GM12878 (cell line): Measurements from ENCODE around the gene ANKRD16.

Experiments used
- ESRRA ChIP-seq: IDR thresholded peaks from 2 replicates; pipeline ENCODE4 v1.6.1; 2012; ENCODE audit warnings: mild to moderate bottlenecking, low read length, improper control_type of control experiment
- JUND ChIP-seq: IDR thresholded peaks from 2 replicates; pipeline ENCODE4 v1.6.1; 2012; ENCODE audit warnings: low read depth, mild to moderate bottlenecking, low read length, improper control_type of control experiment, moderate library complexity
- PML ChIP-seq: IDR thresholded peaks from 2 replicates; pipeline ENCODE4 v1.6.1; 2012; ENCODE audit warnings: low read length, inconsistent platforms
- RB1 ChIP-seq: fragments of 450-650 bp; formaldehyde crosslinking; IDR thresholded peaks from 2 replicates; pipeline ENCODE4 v1.6.1; 2017; ENCODE audit warnings: mild to moderate bottlenecking, borderline replicate concordance
- TAF1 ChIP-seq: IDR thresholded peaks from 2 replicates; pipeline ENCODE4 v1.6.1; 2011; ENCODE audit warnings: mild to moderate bottlenecking, low read depth, low read length, borderline replicate concordance
- TF ChIP-seq, protein P1 (sequence below), 3 experiments: IDR thresholded peaks in 2 of 3; conservative IDR thresholded peaks in 1 of 3; 2 replicates each; pipeline ENCODE4 v1.5.1; 2011; ENCODE audit warnings: low read depth in 3 of 3, low read length in 3 of 3, mild to moderate bottlenecking in 3 of 3, control low read depth in 2 of 3, moderate library complexity in 2 of 3, inconsistent platforms in 1 of 3, mixed read lengths in 1 of 3; ENCODE audit not compliant: control insufficient read depth in 2 of 3, insufficient read depth in 1 of 3; ENCODE audit errors: extremely low read depth in 1 of 3
- TF ChIP-seq, protein P2 (sequence below): fragments of 450-650 bp; IDR thresholded peaks from 2 replicates; pipeline ENCODE4 v1.6.1; 2017; ENCODE audit warnings: mild to moderate bottlenecking, moderate library complexity

DNA sequence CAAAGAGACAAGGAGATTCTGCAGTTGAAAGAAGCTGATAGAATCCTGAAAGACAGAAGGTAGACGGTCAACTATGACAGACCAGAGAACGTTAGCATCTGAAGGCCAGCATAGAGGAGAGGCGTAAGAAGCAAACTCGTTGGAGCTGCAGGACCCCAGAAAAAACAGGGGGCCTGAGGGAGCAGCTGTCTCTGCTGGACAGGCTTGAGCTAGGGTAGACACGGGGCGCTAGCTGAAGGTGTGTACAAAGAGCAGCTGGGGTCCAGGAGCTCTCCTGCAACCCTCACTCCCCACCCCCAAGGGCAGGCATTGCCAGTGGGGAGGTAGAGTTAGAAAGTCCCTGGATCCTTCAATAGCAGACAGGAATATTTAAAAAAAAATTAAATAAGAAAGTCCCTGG lies 61.9 kb downstream of the ANKRD16 start:
- no peak for TF ChIP-seq PML
- TF ChIP-seq, protein P1, sequence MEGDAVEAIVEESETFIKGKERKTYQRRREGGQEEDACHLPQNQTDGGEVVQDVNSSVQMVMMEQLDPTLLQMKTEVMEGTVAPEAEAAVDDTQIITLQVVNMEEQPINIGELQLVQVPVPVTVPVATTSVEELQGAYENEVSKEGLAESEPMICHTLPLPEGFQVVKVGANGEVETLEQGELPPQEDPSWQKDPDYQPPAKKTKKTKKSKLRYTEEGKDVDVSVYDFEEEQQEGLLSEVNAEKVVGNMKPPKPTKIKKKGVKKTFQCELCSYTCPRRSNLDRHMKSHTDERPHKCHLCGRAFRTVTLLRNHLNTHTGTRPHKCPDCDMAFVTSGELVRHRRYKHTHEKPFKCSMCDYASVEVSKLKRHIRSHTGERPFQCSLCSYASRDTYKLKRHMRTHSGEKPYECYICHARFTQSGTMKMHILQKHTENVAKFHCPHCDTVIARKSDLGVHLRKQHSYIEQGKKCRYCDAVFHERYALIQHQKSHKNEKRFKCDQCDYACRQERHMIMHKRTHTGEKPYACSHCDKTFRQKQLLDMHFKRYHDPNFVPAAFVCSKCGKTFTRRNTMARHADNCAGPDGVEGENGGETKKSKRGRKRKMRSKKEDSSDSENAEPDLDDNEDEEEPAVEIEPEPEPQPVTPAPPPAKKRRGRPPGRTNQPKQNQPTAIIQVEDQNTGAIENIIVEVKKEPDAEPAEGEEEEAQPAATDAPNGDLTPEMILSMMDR (IDR thresholded peaks at IDR 0.05 in 2 of 3, conservative IDR thresholded peaks at IDR 0.05 in 1 of 3; ENCODE audit: control insufficient read depth in 2 of 3, extremely low read depth in 1 of 3, insufficient read depth in 1 of 3, low read depth in 3 of 3, low read length in 3 of 3): no peak
- TF ChIP-seq RB1: no peak
- TF ChIP-seq, protein P2, sequence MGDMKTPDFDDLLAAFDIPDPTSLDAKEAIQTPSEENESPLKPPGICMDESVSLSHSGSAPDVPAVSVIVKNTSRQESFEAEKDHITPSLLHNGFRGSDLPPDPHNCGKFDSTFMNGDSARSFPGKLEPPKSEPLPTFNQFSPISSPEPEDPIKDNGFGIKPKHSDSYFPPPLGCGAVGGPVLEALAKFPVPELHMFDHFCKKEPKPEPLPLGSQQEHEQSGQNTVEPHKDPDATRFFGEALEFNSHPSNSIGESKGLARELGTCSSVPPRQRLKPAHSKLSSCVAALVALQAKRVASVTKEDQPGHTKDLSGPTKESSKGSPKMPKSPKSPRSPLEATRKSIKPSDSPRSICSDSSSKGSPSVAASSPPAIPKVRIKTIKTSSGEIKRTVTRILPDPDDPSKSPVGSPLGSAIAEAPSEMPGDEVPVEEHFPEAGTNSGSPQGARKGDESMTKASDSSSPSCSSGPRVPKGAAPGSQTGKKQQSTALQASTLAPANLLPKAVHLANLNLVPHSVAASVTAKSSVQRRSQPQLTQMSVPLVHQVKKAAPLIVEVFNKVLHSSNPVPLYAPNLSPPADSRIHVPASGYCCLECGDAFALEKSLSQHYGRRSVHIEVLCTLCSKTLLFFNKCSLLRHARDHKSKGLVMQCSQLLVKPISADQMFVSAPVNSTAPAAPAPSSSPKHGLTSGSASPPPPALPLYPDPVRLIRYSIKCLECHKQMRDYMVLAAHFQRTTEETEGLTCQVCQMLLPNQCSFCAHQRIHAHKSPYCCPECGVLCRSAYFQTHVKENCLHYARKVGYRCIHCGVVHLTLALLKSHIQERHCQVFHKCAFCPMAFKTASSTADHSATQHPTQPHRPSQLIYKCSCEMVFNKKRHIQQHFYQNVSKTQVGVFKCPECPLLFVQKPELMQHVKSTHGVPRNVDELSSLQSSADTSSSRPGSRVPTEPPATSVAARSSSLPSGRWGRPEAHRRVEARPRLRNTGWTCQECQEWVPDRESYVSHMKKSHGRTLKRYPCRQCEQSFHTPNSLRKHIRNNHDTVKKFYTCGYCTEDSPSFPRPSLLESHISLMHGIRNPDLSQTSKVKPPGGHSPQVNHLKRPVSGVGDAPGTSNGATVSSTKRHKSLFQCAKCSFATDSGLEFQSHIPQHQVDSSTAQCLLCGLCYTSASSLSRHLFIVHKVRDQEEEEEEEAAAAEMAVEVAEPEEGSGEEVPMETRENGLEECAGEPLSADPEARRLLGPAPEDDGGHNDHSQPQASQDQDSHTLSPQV: no peak
- no peak for TF ChIP-seq TAF1
- no peak for TF ChIP-seq ESRRA
- TF ChIP-seq JUND: no peak
